GM18870 (cell line): ENCODE data around the gene RNF130.
"Not testable (repeated sequence)": the region's sequence is repeated elsewhere in the genome, so short reads cannot be mapped to it uniquely, and the experiment has no call there.

ENCODE experiments used
- ATAC-seq: cut with Tn5 transposase; IDR thresholded peaks from one replicate; pipeline ENCODE4 v1.9.1; 2021; ENCODE audit warnings: moderate library complexity; ENCODE audit not compliant: unreplicated experiment

The RNF130 gene

DNA sequence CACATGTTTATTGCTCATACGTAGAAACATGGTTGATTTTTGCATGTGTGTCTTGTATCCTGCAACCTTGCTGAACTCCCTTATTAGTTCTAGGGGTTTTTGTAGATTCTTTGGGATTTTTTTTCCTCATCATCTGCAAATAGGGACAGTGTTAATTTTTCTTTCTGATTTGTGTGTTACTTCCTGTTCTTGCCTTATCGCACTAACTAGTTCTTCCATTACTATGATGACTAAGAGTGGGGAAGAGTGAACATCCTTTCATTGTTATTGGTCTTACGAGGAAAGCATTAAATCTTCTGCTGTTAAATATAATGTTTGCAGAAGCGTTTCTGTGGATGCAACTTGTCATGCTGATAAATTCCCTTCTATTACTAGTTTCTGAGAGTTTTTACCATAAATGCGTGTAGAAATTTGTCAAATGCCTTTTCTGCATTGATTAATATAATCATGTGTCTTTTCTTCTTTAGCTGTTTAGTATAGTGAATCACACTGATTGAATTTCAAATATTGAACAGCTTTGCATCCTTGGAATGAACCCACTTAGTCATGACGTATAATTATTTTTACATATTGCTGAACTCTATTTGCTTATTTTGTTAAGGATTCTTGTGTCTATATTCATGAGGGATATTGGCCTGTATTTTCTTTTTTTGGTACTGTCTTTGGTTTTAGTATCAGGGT lies 32.1 kb upstream of the RNF130 start:
- no peak for ATAC-seq

DNA sequence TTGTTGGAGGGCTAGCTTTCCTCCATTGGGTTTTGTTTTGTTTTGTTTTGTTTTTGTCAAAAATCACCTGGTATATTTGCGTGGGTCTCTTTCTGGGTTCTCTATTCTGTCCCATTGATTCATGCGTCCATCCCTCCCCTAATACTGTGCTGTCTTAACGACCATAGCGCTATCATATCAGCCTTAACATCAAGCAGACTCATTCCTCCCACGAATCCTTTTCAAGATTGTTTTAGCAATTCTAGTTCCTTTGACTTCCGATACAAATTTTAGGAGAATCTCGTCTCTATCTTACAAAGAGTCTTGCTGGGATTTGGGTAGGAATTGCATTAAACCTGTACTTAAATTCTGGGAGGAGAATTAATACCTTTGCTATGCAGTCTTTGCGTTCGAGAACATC lies 31.1 kb upstream of the RNF130 start:
- no peak for ATAC-seq

DNA sequence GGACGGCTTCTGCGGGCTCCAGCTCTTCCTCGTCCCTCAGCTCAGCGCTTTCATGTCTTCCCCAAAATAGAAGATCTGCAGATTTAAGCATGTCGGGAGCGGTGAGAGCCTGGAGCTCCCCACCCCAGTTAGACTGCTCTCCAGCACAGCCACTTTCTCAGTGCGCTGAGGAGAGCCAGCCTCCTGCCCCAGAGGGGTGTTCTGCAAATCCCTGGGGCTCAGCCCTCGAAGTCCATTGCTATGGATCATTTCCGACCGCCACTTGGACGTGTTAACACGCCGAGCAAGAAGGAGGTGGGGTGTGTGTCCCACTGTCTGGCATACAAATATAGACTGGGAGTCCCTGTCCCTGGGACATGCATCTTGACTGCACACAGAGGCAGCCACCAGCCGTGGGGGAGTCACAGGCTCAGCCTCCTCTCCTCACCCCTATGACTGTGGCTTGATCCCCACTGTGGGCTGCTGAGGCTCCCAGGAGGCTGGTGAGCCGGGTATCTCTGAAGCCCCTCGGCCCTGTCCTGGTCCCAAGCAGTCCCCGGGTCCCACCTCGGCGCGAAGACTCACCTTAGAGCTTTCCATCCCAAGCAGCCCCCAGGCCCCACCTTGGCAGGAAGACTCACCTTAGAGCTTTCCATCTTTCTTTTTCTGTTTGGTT lies 30.0 kb upstream of the RNF130 start:
- ATAC-seq: no peak

DNA sequence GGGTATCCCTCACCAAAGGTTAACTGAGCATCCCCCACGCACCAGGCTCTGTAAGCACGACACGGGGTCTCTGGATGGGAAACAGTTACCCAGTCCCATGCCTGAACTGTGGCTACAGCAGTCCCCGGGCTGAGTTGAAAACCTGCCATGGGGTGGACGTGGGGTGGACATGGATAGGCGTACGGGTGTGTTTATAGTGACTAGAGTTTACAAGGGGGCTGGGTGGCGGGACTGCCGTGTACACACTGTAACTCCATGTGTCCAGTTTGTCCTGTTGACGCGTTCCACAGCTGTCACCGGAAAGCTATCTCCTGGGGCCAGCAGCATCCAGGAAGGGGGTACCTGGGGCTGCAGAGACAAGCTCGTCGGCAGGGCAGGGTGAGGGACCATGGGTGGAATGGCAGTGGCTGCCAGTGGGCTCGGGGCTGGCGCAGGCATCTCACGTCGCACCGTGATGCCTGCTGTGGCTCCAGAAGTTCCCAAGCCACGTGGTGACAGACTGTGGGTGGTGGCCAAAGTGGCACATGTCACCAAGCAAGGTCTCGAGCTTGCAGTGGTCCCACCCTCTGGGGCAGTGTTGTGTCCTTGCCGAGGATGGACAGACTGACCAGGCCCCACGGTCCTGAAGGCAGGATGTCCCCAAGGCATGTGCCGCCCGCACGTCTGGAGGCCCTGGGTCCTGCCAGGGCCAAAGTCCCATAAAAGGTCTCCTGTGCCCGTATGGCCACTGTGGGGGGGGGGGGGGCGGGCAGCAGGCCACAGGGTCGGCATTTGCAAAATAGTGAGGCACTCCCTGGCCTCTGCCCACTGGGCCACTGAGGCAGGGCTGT lies 29.3 kb upstream of the RNF130 start:
- ATAC-seq: no peak

DNA sequence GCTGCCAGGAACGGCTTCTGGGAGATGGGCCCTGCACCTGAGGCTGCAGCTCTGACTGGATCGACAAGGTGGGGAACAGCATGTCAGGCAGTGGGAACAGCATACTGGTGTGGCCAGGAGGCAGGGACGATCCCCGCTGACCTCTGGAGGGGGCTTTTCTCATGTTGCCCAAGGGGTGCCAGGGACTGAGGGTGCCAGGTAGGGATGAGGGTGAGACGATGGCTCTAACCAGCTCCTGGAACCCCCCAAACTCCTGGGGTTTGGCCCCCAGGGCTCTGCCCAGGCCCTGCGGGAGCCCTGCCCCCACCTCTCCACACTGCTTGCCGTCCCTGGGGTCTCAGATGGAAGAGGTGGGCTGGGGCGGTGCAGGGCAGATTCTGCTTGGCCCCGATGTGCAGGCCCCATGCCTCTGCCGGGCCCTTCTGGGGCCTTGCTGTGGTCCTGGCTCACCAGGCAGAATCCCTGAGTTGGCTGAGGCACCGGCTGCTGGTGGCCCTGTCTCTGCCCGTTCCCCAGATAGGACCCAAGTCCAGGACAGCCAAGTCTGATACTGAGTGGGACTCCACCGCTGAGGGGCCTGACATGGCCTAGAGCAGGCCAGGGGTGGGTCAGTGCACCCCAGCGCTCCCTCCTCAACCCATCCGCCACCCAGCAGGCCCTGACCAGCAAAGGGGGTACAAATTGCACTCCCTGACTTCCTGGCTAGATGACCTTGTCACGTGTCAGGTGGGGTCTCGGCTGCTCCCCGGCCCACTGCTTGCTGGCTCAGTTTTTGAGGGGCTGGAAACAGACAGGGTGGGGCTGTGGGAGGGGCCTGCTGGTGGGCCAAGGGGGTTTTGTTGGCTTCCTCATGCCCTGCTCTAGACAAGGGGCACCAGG lies 28.4 kb upstream of the RNF130 start:
- no peak for ATAC-seq

DNA sequence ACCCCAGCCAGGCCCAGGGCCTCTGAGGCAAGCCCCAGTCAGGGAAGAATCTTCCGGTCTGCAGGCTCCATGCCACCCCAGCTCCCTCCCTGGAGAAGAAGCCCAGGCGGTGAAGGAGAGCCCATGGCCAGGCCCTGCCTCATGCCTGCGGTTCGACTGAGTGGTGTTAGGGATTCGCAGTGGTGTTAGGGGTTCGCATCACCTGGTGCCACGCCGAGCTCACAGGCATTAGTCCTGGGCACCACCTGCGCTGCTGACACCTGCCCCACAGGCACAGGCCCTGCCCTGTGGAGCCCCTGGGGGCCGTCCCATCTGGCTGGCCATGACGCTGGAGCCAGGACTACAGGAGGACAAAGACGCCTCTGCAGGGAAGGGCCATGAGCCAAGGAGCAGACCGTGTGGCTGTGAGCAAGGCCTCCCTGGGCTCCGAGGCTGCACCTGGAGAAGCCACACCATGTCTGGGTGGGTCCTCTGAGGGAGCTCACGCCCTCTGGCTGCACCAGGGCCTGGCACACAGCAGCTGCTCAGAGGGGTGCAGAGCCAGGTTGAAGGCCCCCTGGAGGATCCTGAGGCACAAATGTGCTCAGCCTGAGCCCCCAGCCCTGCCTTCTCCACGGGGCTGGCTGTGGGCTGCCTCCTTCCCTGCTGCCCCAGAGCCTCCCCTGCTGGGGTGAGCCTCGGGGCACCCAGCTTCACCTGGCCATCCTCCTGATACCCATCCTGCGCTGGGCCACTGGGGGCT lies 27.6 kb upstream of the RNF130 start:
- ATAC-seq: no peak

DNA sequence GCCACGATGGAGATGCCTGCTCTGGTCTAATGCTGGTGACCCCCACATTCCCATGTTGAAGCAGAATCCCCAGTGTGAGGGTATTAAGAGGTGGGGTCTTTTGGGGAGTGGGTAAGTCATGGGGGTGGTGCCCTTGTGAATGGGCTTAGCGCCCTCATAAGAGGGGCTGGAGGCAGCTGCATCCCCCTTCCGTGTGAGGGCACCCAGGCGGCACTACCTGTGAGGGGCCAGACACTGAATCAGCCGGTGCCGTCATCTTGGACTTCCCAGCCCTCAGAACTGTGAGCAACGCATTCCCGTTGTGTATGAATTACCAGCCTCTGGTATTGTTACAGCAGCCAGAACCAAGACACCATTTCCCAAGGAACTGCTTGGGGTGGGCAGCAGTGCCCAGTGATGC lies 27.0 kb upstream of the RNF130 start:
- no peak for ATAC-seq

DNA sequence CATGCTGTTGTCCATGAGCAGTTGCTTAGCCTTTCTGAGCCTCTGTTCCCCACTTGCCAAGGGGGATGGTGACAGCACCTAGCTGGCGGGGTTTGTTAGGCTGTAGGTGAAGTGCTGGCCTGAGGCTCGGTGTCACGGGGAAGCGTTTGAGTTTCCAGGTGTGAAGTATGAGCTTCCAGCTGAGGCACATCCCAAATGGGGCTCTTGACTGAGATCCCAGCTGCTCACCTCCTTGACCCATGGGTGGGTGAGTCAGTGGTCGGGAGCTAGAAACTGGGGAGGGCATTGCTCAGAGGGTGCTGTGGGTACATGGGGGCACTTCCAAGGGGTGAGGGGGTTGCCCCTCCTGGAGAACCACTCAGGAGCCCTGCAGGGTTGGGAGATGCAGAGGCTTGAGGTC lies 26.4 kb upstream of the RNF130 start:
- ATAC-seq: no peak

DNA sequence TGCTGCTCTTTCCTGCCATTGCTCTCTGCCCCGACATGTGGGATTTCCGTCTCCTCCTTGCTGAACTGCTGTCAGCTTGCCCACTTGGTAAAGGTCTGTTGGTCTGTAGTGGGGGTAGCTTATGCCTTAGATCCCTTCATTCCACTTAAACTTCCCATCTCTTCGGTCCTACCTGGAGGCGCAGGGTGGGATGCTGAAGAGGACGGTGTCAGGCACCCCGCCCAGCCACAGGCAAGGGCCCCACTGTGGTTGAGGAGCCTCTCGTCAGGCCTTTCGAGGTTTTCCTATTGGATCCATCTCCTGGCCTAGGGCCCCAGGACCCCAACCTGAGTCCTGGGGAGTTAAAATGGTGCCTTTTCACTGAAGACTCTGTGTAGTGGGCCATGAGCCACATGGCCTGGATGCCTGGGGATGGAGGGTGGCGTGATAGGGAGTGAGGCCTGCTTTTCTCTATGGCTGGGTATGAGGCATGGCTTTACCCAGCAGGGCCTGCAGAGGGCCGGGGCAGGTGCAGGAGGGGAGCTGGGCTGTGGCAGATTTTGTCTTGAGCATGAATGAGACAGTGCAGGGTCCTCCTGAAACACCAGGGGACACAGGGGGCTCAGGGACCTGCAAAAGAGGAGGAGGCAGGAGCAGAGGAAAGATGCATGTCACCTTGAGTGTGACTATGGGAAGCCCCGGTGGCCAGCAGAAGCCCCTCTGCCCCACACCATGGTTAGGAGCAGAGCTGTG lies 25.8 kb upstream of the RNF130 start:
- no peak for ATAC-seq

DNA sequence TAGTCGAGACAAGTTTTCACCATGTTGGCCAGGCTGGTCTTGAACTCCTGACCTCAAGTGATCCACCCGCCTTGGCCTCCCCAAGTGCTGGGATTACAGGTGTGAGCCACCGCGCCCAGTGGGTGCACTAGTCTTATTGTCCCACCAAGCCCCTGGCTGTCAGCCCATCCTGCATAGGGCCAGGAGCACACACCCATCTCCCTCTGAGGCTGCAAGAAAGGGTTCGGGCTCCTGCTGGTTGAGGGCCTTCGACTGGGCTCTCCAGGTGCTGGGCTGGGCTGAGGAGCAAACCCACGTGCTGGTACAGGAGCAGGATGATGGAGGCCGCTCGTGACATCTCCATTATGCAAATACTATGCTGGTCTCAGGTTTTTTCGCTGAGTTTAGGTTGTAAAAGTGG lies 25.1 kb upstream of the RNF130 start:
- ATAC-seq: no peak

DNA sequence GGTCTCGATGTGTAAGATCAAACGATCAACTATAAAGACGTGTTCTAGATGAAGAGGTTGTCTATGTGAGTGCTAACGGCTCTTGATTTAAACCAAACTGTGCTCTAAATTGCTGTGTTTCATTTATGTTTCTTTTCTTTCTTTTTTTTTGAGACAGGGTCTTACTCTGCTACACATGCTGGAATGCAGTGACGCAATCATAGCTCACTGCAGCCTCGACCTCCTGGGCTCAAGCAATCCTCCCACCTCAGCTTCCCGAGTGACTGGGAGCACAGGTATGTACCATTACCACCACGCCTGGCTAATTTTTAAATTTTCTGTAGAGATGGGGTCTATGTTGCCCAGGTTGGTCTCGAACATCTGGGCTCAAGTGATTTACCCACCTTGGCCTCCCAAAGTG lies 24.0 kb upstream of the RNF130 start:
- no peak for ATAC-seq

DNA sequence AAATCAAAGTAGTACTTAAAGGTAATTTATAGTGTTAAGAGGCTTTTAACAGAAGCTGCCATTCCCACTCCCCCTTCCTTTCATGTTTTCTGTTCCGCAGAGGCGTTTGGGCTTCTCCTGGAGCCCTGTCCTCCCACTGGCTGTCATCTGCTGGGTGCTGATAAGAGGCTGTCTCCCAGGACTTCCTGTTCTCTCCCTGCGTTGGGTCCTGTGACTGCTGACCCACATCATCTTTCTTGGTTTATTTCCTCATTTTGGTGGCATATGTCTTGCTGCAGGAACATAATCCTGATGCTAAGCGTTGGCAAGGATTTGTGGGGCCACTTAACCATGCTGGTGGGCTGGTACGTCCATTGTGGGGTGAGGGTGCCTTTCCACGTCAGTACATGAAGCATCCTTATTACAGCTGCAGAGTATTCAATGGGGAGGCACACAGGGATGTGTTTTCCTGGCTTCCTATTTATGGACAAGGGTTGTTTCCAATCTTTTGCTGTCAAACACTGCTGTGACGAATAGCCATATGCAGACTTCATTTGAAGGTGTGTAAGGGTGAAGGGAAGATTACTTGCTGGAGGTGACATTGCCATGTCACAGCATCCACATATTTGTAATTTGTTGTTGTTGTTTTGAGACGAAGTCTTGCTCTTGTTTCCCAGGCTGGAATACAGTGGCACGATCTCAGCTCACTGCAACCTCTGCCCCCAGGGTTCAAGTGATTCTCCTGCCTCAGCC lies 22.3 kb upstream of the RNF130 start:
- no peak for ATAC-seq

DNA sequence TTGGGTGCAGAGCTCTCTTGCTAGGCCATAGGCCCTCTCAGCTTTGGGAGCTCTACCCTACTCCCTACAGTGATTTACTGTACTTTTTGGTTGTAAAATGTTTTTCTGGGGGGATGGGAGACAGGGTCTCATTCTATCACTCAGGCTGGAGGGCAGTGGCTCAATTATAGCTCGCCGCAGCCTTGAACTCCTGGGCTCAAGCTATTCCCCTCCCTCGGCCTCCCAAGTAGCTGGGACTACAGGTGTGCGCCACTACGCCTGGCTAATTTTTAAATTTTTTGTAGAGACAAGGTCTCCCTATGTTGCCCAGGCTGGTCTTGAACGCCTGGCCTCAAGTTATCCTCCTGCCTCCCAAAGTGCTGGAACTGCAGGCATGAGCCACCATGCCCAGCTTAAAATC lies 21.7 kb upstream of the RNF130 start:
- ATAC-seq: no peak

DNA sequence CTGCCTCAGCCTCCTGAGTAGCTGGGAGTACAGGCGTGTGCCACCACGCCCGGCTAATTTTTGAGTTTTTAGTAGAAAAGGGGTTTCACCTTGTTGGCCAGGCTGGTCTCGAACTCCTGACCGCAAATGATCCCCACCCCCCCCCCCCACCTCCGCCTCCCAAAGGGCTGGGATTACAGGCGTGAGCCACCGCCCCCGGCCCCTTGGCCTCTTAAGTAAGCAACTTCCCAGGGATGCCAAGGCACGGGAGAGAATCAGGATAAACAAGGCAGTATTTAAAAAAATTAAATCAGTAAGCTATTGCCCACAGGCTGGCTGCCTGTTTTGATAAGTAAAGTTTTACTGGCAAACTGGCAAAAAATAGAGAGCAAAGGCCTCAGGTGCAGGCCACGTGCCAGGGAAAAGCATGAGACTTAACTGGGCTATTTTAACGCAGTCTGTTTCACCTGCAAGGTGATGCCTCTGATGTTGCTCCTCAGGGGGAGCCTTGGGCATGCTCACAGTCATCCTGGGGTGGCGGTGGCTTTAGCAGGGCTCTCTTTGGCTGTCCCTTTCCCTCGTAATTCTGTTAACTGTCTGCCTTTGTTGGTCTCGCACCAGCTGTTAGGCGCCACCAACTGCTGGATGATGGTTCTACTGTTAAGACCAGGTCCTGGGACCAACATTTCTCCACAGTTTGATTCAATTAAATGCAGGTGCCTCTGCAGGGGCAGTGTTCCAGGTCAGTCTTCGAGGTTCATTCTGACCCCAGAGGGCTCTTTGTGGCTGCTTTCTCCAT lies 19.4 kb upstream of the RNF130 start:
- no peak for ATAC-seq

DNA sequence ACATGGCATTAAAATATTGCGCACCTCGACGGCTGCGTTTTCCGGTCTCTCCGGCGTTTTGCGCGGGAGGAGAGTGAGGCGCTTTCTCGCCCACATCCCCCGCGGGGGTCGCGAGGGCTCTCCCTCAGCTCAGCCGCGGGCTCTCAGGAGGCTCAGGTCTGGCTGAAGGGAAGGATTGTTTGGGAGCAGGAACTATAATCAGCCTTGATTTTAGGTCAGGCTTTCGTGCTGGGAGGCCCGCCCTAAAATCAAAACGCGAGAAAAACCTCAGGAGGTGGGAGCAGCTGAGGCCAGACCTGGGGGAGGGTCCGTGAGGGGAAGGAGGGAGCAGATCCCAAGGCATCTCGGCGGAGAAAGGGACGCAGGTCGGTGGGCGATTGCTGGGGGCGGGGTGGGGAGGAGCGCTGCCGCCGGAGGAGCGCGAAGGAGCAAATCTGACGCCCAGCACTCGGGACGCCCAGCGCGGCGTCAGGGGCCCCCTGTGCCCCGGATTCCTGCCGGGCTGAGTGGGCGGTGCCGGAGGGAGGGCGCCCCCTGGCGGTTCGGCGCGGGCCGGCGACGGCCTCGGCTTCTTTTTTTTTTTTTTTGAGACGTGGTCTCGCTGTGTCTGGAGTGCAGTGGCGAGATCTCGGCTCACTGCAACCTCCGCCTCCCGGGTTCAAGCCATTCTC lies 18.7 kb upstream of the RNF130 start:
- ATAC-seq: no peak

DNA sequence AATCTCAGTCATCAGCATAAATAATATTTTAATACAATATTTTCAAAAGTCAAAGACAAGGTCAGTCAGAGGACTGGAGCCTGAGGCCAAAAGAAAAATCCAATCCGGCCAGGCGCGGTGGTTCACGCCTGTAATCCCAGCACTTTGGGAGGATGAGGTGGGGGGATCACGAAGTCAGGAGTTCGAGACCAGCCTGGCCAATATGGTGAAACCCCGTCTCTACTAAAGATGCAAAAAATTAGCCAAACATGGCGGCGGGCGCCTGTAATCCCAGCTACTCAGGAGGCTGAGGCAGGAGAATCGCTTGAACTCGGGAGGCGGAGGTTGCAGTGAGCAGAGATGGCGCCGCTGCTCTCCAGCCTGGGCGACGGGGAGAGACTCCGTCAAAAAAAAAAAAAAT lies 18.1 kb upstream of the RNF130 start:
- not testable (repeated sequence) for ATAC-seq

DNA sequence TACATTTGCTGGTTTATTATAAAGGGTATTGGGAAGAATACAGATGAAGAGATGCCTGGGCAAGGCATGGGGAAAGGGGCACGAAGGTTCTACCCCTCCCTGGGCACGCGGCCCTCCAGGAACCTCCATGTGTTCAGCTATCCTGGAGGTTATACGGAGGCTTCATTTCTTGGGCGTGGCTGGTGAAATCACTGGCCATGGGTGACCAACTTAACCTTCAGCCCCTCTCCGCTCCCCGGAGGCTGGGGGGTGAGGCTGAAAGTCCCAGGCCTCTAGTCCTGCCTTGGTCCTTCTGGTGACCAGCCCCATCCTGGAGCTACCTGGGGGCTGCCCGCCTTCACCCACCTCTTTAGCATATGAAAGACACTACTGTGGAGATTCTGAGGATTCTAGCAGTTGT lies 17.0 kb upstream of the RNF130 start:
- no peak for ATAC-seq
